ENCODE measurements around the gene SLFNL1.

SLFNL1 gene

GRCh38 chr1:41021526-41022308 is at the start of gene SLFNL1:
Gene SLFNL1 (minus strand): TSS chr1:41021725. CDS start chr1:41020660, 1,065 bp downstream.
- no peak for DNase-seq

- DNase-seq: no peak
These were observed 35.4 kb upstream of the SLFNL1 start for GRCh38 chr1:41056907-41057306.

GRCh38 chr1:41053316-41053715 is 31.8 kb upstream of the SLFNL1 start:
- DNase-seq: no peak

- DNase-seq: no peak
These were observed 29.5 kb upstream of the SLFNL1 start for GRCh38 chr1:41051022-41051421.

DNA sequence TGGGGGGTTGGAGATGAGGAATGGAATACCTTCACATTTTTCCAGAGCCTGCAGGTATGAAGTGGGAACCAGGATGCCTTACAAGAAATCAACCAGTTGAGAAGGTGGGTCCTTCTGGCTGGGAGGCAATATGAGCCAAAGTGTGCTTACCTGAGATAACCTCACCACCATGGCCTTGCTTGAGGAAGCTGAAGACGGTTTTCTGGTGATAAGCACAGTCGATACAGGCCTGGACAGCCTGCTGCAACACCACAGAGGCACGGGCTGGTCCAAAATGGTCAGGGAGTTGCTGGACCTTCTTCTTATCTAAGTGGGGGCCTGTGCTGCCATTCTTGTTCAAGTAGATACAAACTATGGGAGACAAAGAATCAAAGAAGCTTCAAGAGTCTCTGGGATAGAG is 27.0 kb upstream of the SLFNL1 start:
- no peak for DNase-seq

GRCh38 chr1:41046347-41046775 is 24.8 kb upstream of the SLFNL1 start:
- DNase-seq: no peak

- no peak for DNase-seq
These were observed 24.2 kb upstream of the SLFNL1 start for GRCh38 chr1:41045740-41046139.

- DNase-seq: no peak
These were observed 22.7 kb upstream of the SLFNL1 start for GRCh38 chr1:41044187-41044586.

DNA sequence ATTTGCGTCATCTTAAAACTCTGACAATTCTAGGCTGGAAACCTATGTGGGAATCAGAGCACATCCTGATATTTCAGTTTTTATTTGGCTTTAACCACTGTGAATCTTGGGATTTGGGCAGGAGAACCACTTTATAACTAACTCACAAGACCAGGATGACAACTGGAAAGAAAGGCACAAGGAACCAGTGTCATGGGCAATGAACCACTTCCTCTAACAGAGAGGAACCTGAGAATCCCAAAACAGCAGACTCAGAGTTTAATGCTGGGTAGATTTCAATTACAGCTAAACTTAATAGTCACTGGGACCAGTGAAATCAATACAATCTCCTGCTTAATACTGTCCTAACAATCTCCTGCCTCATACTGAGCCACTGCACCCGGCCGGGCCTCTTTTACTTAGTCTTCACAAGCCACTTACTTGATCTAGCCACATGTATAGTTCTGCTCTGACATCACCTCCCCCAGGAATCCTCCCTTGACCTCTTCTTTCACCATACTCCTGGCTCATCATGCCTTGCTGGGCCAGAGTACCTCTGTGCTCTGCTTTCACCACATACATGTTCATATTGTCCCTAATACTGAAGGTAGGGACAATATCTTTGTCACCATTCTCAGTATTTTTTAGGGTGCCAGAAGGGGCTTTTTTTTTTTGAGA is 20.2 kb upstream of the SLFNL1 start:
- no peak for DNase-seq

- no peak for DNase-seq
These were observed 16.6 kb upstream of the SLFNL1 start for GRCh38 chr1:41038110-41038509.

GRCh38 chr1:41037116-41037903 is 15.8 kb upstream of the SLFNL1 start:
- DNase-seq: no peak

DNA sequence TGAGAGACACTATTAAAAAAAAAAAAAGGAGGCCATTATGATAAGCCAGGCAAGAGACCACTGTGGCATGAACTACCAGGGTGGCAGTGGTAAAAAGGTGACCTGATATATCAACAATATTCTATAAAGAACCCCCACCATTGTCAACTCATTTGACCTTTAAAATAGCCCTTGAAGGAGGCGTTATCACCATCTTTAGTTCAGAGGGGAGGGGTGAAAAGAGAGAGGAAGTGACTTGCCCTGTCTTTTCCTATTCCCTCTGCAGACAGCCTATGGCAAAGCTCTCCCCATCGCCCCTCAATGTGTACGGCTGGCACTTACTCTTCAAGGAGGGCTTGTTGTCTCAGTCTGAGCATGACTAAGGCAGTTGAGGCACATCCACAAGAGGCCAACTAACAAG is 11.7 kb upstream of the SLFNL1 start:
- DNase-seq: no peak

- no peak for DNase-seq
These were observed 10.6 kb upstream of the SLFNL1 start for GRCh38 chr1:41032147-41032546.

DNA sequence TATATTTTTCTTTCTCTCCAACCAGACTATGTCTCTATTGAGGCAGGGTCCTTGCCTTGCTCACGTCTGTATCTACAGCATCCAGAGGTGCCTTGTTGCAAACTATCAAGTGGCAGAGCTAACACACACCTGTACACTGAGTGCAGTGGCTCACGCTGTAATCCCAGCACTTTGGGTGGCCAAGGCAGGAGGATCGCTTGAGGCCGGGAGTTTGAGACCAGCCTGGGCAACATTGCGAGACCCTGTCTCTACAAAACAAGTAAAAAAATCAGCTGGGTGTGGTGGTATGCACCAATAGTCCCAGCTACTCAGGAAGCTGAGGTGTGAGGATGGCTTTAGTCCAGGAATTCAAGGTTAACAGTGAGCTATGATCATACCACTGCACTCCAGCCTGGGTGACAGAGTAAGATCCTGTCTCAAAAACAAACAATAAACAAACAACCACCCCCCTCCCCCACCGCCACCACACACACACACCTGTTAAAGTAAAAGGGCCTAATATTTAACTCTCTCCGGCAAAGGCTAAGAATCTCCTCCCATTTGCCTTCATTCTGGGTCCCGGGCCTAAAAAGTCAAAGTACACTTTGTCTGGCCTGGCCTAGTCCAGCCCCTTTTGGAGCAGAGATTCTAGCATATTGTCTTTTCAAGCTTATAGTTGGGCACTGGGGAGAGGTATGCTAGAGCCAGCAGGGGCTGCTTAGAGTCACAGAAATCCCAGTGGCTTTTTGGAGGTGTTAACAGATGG is 9.5 kb upstream of the SLFNL1 start:
- DNase-seq: no peak

- DNase-seq: no peak
These were observed 6.6 kb upstream of the SLFNL1 start for GRCh38 chr1:41028034-41028642.

GRCh38 chr1:41025979-41026819 is 4.7 kb upstream of the SLFNL1 start:
- DNase-seq: no peak

GRCh38 chr1:41024953-41025352 is 3.4 kb upstream of the SLFNL1 start:
- DNase-seq: no peak

- peak; percentile 5 for DNase-seq
These were observed 1.9 kb upstream of the SLFNL1 start for GRCh38 chr1:41023279-41023990.

GRCh38 chr1:41022424-41022823 is 899 bp upstream of the SLFNL1 start:
- no peak for DNase-seq

GRCh38 chr1:41020654-41021053 is 871 bp downstream of the SLFNL1 start:
- no peak for DNase-seq

- DNase-seq: no peak
These were observed 1.4 kb downstream of the SLFNL1 start for GRCh38 chr1:41020109-41020576.
